Mononuclear cell (primary cell): ENCODE data around the gene ECM1. TPM values are rescaled to one million over a fixed set of nuclear protein-coding genes. Genes with fewer than 3 reads are reported as not detected.

ENCODE experiments used
- H3K27me3 ChIP-seq: 2 replicates; pipeline ENCODE4 v1.6.0; 2011; ENCODE audit warnings: low read length, control low read depth; ENCODE audit not compliant: insufficient read depth
- H3K4me1 ChIP-seq: 2 replicates; pipeline ENCODE4 v1.5.1; 2011; ENCODE audit warnings: mild to moderate bottlenecking, low read length, control low read depth; ENCODE audit not compliant: insufficient read depth
- H3K4me3 ChIP-seq: 2 replicates; pipeline ENCODE4 v1.5.1; 2011; ENCODE audit warnings: mild to moderate bottlenecking, low read length, moderate library complexity
- H3K9me3 ChIP-seq: 2 replicates; pipeline ENCODE4 v1.5.1; 2011; ENCODE audit warnings: low read depth, mild to moderate bottlenecking, control low read depth, low read length
- total RNA-seq: library from RNA; depleted of rRNA; stranded (reverse); fragments of >200 nt; gene quantifications from one replicate; pipeline ENCODE4 v1.2.3, GENCODE V29; 2012

Gene ECM1
- total RNA-seq, 1 donor = 0.21 TPM

- no peaks in the 10 kb centered on the region for H3K9me3 ChIP-seq
Measured at GRCh38 chr1:150525348-150525747, 17.4 kb downstream of the ECM1 start.

GRCh38 chr1:150528196-150528595 lies 20.3 kb downstream of the ECM1 start:
- H3K4me1 ChIP-seq = no peaks in the 10 kb centered on the region
- H3K9me3 ChIP-seq = no peaks in the 10 kb centered on the region
- H3K27me3 ChIP-seq = no peaks in the 10 kb centered on the region
- H3K4me3 ChIP-seq = no peak overlapping the region

More at GRCh38 chr1:150525348-150525747, 17.4 kb downstream of the ECM1 start:
- no peaks in the 10 kb centered on the region for H3K27me3 ChIP-seq
- H3K4me1 ChIP-seq = no peaks in the 10 kb centered on the region
- H3K4me3 ChIP-seq = no peak overlapping the region

- no peaks in the 10 kb centered on the region for H3K4me1 ChIP-seq
- no peaks in the 10 kb centered on the region for H3K27me3 ChIP-seq
- H3K4me3 ChIP-seq = no peak overlapping the region
- H3K9me3 ChIP-seq = no peaks in the 10 kb centered on the region
Measured at GRCh38 chr1:150529017-150529416, 21.1 kb downstream of the ECM1 start.

GRCh38 chr1:150530491-150531159 lies 22.7 kb downstream of the ECM1 start:
- Histone ChIP-seq H3K4me1 (no peaks in the 10 kb centered on the region), H3K4me3 (no peak overlapping the region), H3K27me3 (no peaks in the 10 kb centered on the region), H3K9me3 (no peaks in the 10 kb centered on the region)

DNA sequence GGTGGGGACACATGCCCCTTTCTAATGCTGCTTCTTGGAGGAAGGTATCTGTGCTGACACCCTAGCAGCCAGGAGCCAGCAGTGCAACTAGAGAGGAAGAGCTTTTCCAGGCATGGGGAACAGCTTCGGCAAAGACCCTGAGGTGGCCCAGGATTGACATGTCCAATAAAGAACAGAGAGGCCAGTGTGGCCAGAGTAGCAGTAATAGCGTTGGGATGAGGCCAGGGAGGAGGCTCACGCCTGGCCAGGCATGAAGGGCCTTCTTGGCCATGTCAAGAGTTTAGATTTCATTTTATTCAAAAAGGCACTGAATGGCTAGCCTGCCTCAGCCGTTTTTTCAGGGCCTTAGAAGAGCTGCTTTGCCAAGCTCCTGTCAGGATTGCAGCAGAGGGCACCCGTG lies 25.0 kb downstream of the ECM1 start:
- H3K27me3 ChIP-seq = no peaks in the 10 kb centered on the region
- H3K9me3 ChIP-seq = no peaks in the 10 kb centered on the region
- no peaks in the 10 kb centered on the region for H3K4me1 ChIP-seq
- no peak overlapping the region for H3K4me3 ChIP-seq

GRCh38 chr1:150534002-150534401 lies 26.1 kb downstream of the ECM1 start:
- H3K4me3 ChIP-seq = no peak overlapping the region
- H3K27me3 ChIP-seq = no peaks in the 10 kb centered on the region
- H3K9me3 ChIP-seq = no peaks in the 10 kb centered on the region
- H3K4me1 ChIP-seq = no peaks in the 10 kb centered on the region

DNA sequence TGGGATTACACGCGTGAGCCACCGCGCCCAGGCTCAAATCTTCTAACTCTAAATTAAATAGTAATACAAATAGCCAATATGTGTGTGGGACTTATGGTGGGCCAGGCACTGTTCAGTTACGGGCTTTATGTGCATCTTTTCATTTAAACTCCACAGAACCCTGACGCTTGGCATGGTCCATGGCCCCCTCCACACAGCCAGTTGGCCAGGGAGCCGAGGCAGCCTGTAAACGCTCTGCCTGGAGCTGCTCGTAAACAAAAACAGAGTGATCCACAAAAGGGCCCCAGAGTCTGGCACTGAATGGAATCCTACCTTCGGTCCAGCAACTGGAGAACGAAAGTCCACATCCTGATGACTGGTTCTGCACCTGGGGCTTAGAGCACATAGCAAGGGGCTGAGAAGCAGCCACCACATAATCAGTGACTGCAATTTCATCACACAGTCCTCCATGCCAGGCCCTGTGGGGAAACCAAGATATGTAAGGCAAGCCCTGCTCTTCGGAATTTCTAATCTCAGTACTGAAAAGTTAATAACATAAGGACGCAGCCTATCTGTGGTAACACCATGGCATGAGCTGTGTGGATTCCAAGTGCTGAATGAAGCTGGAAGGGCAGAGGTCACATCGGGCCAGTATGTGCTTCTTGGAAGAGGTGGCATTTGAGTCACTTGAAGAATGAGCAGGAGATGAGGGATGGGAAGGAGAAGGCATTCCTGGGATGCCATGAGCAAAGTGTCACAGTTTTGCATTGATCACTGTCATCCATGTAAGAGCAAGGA lies 27.8 kb downstream of the ECM1 start:
- Histone ChIP-seq H3K4me1 (no peaks in the 10 kb centered on the region), H3K4me3 (no peak overlapping the region), H3K27me3 (no peaks in the 10 kb centered on the region), H3K9me3 (no peaks in the 10 kb centered on the region)

DNA sequence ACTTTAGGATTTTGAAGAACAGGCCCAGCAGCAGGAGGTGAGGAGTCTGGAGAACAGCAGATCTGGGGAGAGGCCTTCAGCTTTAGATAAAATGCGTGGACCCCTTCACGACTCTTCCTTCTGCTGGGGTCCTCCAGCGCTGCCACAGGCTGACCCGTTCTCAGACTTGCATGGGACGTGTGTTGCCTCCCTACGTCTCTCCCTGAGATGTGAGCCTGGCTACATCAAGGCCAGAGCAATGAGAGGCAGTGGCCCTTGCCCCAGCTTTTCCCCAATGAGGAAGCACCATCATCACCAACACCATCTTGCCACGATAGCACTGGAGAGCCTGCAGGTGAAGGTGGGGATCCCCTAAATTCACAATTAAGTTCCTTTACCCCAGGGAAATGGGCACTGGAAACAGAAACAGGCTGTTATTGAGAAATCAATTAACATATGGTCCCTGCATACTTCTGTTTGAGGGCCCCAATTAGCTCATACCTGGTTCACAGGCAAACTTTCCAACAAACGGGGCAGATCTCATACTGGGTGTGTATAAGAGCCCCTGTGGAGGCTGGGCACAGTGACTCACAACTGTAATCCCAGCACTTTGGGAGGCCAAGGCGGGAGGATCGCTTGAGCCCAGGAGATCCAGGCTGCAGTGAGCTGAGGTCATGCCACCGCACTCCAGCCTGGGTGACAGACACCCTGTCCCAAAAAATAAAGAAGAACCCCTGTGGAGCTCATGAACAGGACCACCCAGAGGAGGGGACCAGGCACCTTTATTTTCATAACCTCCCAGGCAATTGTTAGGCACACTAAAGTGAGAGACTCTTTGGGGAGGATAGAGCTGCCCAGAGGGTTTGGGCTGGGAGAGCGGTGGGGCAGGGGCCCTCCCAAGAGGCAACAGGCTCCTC lies 29.2 kb downstream of the ECM1 start:
- Histone ChIP-seq H3K27me3 (no peaks in the 10 kb centered on the region), H3K4me1 (no peaks in the 10 kb centered on the region), H3K4me3 (no peak overlapping the region), H3K9me3 (no peaks in the 10 kb centered on the region)

DNA sequence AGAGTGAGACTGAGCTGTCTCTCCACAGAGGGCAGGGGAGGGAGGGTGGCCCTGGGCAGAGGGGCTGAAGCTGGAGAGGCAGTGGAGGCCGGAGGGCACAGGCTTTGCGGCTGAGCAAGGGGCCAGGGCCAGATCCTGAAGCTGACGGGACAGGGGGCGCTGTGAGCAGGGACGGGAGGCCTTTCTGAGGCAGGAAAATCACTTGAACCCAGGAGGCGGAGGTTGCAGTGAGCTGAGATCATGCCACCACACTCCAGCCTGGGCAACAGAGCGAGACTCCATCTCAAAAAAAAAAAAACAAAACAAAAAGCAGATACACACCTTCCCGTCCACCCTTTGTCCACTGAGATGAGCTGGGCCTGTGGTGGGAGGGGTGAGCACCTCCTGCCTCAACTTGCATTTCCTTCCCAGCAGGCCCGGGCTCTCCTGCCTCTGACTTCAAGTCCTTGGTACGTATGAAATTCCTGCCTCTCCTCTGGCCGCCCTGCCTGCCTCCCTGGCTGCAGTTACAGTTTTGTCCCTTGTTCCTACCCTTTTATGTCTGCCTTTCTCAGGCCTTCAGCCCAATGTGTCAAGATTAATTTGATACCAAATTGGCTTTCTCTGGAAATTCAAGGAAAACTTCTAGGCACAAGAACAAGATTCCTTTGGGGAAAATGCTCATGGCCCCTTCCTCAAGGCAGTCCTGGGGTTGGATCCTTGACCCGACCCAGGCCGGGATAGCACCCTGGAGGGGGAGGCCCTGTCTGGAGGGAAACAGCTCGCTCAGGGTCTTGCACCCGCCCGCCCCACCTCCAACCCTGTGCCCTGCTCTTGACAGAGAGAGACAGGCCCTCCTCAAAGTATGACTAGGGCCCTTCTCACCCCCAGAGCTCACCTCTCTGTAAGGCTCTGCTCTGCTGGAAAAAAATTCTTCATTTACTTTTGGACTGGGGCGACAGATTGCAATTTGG lies 30.1 kb downstream of the ECM1 start:
- no peaks in the 10 kb centered on the region for H3K4me1 ChIP-seq
- no peaks in the 10 kb centered on the region for H3K27me3 ChIP-seq
- H3K4me3 ChIP-seq = no peak overlapping the region
- H3K9me3 ChIP-seq = no peaks in the 10 kb centered on the region

- H3K27me3 ChIP-seq = no peaks in the 10 kb centered on the region
- no peaks in the 10 kb centered on the region for H3K9me3 ChIP-seq
- peaks cover 4% of the 10 kb centered on the region for H3K4me1 ChIP-seq
- no peak overlapping the region for H3K4me3 ChIP-seq
Measured at GRCh38 chr1:150543500-150544143, 35.7 kb downstream of the ECM1 start.

DNA sequence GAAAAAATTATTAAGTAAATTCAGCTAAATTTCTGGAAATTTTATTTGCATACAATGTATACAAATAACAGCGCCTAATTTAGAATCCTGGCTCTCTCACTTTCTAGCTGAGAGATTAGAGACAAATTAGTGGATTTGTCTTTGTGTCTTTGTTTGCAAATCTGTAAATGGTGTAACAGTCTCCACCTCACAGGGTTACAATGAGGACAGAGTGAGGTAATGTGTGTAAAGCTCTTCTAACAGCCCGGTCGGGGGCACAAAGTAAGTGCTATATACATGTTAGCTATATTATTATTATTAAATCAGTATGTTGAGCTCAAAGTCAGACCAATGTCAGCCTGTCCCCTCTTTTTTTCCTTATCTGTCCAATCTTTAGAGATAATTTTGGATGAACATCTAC lies 36.3 kb downstream of the ECM1 start:
- H3K9me3 ChIP-seq = no peaks in the 10 kb centered on the region

GRCh38 chr1:150545486-150546032 lies 37.6 kb downstream of the ECM1 start:
- Histone ChIP-seq H3K27me3 (no peaks in the 10 kb centered on the region), H3K4me1 (peaks cover 18% of the 10 kb centered on the region), H3K9me3 (no peaks in the 10 kb centered on the region), H3K4me3 (no peak overlapping the region)

More for the DNA sequence above, 36.3 kb downstream of the ECM1 start:
- no peaks in the 10 kb centered on the region for H3K27me3 ChIP-seq
- no peak overlapping the region for H3K4me3 ChIP-seq
- peaks cover 6% of the 10 kb centered on the region for H3K4me1 ChIP-seq

DNA sequence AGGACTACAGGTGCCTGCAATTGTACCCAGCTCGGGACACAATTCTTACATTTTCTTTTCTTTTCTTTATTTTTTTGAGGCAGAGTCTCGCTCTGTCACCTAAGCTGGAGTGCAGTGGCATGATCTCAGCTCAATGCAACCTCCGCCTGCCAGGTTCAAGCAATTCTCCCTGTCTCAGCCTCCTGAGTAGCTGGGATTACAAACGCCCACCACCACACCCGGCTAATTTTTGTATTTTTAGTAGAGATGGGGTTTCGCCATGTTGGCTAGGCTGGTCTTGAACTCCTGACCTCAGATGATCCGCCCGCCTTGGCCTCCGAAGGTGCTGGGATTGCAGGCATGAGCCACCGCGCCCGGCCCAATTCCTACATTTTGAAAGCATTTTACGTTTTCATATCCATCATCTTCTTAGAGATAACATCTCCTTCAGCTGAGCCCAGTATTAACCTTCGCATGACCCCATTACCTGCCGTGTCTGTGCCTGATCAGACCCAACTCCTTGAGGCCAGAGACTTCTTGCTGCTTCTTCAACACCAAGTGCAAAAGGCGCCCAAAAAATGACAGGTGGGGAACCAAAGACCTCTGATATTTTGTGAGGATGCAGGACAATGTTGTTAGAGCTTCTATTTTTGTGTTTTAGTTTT lies 38.5 kb downstream of the ECM1 start:
- H3K27me3 ChIP-seq = no peaks in the 10 kb centered on the region
- H3K9me3 ChIP-seq = no peaks in the 10 kb centered on the region
- H3K4me1 ChIP-seq = peaks cover 26% of the 10 kb centered on the region
- H3K4me3 ChIP-seq = no peak overlapping the region
